Type B pancreatic cell (in vitro differentiated cells): ENCODE data around the gene NTN3. TPM values are rescaled to one million over a fixed set of nuclear protein-coding genes. Genes with fewer than 3 reads are reported as not detected.

Source experiments
- DNase-seq: peaks from one replicate; pipeline ENCODE4 v3.0.0; 2021; ENCODE audit warnings: mixed read lengths; ENCODE audit not compliant: unreplicated experiment; ENCODE audit errors: extremely low spot score
- H3K27ac Mint-ChIP-seq: 2 replicates; pipeline ENCODE4 v1.8.0; 2021; ENCODE audit warnings: mild to moderate bottlenecking, mixed read lengths
- H3K27me3 Mint-ChIP-seq: 2 replicates; pipeline ENCODE4 v1.8.0; 2021; ENCODE audit warnings: mixed read lengths
- H3K36me3 Mint-ChIP-seq: 2 replicates; pipeline ENCODE4 v1.8.0; 2021; ENCODE audit warnings: mixed read lengths
- H3K4me1 Mint-ChIP-seq: one replicate; pipeline ENCODE4 v1.8.0; 2021; ENCODE audit warnings: mixed read lengths; ENCODE audit not compliant: unreplicated experiment
- H3K4me3 Mint-ChIP-seq: 2 replicates; pipeline ENCODE4 v1.8.0; 2021; ENCODE audit warnings: mild to moderate bottlenecking, mixed read lengths
- H3K9me3 Mint-ChIP-seq: 2 replicates; pipeline ENCODE4 v1.8.0; 2021; ENCODE audit warnings: mixed read lengths
- total RNA-seq: library from RNA; stranded (reverse); gene quantifications from 2 replicates; pipeline ENCODE4 v1.2.1, GENCODE V29; 2021; ENCODE audit warnings: low replicate concordance
- TF ChIP-seq, protein P1 (sequence below): fragments of 200-600 bp; sonication (generic); conservative IDR thresholded peaks from 2 replicates; pipeline ENCODE4 v1.5.0; 2021; ENCODE audit warnings: antibody characterized with exemption, mild to moderate bottlenecking

NTN3 gene
- total RNA-seq, 1 donor from 2014 or later = 4.5 TPM

- H3K4me3 Mint-ChIP-seq = no peak overlapping the region
- no peaks in the 10 kb centered on the region for H3K27me3 Mint-ChIP-seq
- no peak overlapping the region for H3K27ac Mint-ChIP-seq
- no peaks in the 10 kb centered on the region for H3K36me3 Mint-ChIP-seq
- no peaks in the 10 kb centered on the region for H3K9me3 Mint-ChIP-seq
- TF ChIP-seq, protein P1, sequence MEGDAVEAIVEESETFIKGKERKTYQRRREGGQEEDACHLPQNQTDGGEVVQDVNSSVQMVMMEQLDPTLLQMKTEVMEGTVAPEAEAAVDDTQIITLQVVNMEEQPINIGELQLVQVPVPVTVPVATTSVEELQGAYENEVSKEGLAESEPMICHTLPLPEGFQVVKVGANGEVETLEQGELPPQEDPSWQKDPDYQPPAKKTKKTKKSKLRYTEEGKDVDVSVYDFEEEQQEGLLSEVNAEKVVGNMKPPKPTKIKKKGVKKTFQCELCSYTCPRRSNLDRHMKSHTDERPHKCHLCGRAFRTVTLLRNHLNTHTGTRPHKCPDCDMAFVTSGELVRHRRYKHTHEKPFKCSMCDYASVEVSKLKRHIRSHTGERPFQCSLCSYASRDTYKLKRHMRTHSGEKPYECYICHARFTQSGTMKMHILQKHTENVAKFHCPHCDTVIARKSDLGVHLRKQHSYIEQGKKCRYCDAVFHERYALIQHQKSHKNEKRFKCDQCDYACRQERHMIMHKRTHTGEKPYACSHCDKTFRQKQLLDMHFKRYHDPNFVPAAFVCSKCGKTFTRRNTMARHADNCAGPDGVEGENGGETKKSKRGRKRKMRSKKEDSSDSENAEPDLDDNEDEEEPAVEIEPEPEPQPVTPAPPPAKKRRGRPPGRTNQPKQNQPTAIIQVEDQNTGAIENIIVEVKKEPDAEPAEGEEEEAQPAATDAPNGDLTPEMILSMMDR = no peak
- no peak for DNase-seq
- H3K4me1 Mint-ChIP-seq = peaks cover 11% of the 10 kb centered on the region
Observed at GRCh38 chr16:2499890-2500429, 28.9 kb downstream of the NTN3 start.

- TF ChIP-seq, protein P1 = no peak
- Mint-ChIP-seq H3K36me3 (no peaks in the 10 kb centered on the region), H3K27ac (no peak overlapping the region), H3K4me1 (peaks cover 11% of the 10 kb centered on the region), H3K4me3 (no peak overlapping the region), H3K9me3 (no peaks in the 10 kb centered on the region), H3K27me3 (no peaks in the 10 kb centered on the region)
- no peak for DNase-seq
Observed at GRCh38 chr16:2500430-2500917, 29.4 kb downstream of the NTN3 start.

- TF ChIP-seq, protein P1 = peak; percentile 100
- Mint-ChIP-seq H3K4me3 (no peak overlapping the region), H3K4me1 (peaks cover 11% of the 10 kb centered on the region), H3K9me3 (no peaks in the 10 kb centered on the region), H3K36me3 (no peaks in the 10 kb centered on the region), H3K27me3 (no peaks in the 10 kb centered on the region), H3K27ac (no peak overlapping the region)
- DNase-seq = peak; percentile 89
Observed at GRCh38 chr16:2500918-2501750, 30.0 kb downstream of the NTN3 start.

DNA sequence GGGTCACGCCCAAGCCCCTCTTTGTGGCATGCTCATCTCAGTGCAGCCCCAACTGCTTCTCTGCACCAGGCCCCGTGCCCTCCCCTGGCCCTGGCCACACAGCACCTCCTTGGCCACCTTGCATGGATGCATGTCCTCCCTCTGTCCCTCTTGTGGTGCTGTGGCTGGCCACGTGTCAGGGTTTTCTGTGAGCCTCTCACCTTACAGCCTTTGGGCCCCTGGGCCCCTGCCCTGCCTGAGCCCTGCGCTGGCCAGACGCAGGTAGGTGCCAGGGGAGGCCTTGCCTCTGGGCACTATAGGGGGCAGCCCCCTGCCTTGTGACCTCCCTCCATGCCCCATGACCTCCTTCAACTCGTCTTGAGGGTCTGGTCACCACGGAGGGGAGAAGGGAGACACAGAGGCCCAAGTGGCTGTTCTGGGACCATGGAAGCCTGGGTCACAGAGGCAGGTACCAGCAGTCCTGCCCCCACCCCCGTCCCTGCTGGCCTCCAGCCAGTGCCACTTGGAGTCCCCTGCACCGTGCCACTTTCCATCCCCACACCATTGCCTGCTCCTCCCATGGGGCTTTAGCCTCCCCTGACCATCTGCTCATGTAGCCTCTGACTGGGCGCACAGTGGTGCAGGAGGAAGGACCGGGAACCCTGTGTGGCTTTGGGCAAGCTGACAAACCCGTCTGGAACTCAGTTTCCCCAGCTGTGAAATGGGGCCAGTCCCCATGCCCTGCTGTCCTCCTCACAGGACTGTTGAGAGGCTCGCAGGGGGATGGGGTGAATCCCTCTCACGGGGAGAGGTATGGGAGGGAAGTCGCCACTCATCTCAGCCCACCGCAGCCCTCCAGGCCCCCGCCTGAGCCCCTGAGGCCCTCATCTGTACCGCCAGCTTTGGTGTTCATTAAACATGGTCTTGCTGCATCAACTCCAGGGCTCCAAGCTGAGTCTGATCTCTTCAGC is 31.1 kb downstream of the NTN3 start:
- Mint-ChIP-seq H3K9me3 (no peaks in the 10 kb centered on the region), H3K4me1 (peaks cover 11% of the 10 kb centered on the region), H3K27ac (peak overlapping the region; percentile 69), H3K36me3 (no peaks in the 10 kb centered on the region), H3K27me3 (no peaks in the 10 kb centered on the region), H3K4me3 (peak overlapping the region; percentile 52)
- TF ChIP-seq, protein P1 = no peak
- DNase-seq = no peak

- Mint-ChIP-seq H3K4me3 (no peak overlapping the region), H3K27ac (no peak overlapping the region), H3K27me3 (no peaks in the 10 kb centered on the region), H3K36me3 (no peaks in the 10 kb centered on the region), H3K4me1 (peaks cover 12% of the 10 kb centered on the region), H3K9me3 (no peaks in the 10 kb centered on the region)
- TF ChIP-seq, protein P1 = no peak
- DNase-seq = no peak
Observed at GRCh38 chr16:2505695-2506094, 34.6 kb downstream of the NTN3 start.
